GM10266 (cell line): Measurements from ENCODE around the gene NEURL4.

Experiments
- DNase-seq: peaks from one replicate; pipeline ENCODE4 v3.0.0; 2012; ENCODE audit errors: extremely low spot score
- CTCF ChIP-seq: IDR thresholded peaks from 2 replicates; pipeline ENCODE4 v1.5.1; 2012; ENCODE audit warnings: mild to moderate bottlenecking, low read depth; ENCODE audit not compliant: control insufficient read depth, insufficient read depth; ENCODE audit errors: missing control alignments

The NEURL4 gene

GRCh38 chr17:7321466-7321865 lies 7.7 kb downstream of the NEURL4 start:
- no peak for TF ChIP-seq CTCF
- no peak for DNase-seq

GRCh38 chr17:7318121-7318860 lies 10.8 kb downstream of the NEURL4 start:
- no peak for DNase-seq

GRCh38 chr17:7317161-7317803 lies 11.9 kb downstream of the NEURL4 start:
- no peak for TF ChIP-seq CTCF

More at GRCh38 chr17:7318121-7318860, 10.8 kb downstream of the NEURL4 start:
- no peak for TF ChIP-seq CTCF

GRCh38 chr17:7315570-7316235 lies 13.4 kb downstream of the NEURL4 start:
- DNase-seq: no peak
- no peak for TF ChIP-seq CTCF

More at GRCh38 chr17:7317161-7317803, 11.9 kb downstream of the NEURL4 start:
- DNase-seq: no peak

GRCh38 chr17:7314719-7315569 lies 14.2 kb downstream of the NEURL4 start, which contains the start of gene GPS2:
TSS of gene GPS2 (minus strand) at chr17:7315360. CDS start at chr17:7315052, 308 bp downstream.
- TF ChIP-seq CTCF: no peak
- DNase-seq: peak; percentile 96

- peak; percentile 23 for DNase-seq
- no peak for TF ChIP-seq CTCF
Measured at GRCh38 chr17:7313890-7314718, 15.0 kb downstream of the NEURL4 start.
